Endometrial microvascular endothelial cells (primary cell): ENCODE measurements around the gene PRDM4. TPM values are rescaled to one million over a fixed set of nuclear protein-coding genes. Genes with fewer than 3 reads are reported as not detected.
"Not testable (repeated sequence)": the region's sequence is repeated elsewhere in the genome, so short reads cannot be mapped to it uniquely, and the experiment has no call there.

Experiments
- in situ Hi-C: cut with HindIII; loops from 2 replicates; pipeline ENCODE4 v1.10.0; 2017; ENCODE audit warnings: low sequenced_read_pairs, low pct_unique_long_range_greater_than_20kb; ENCODE audit errors: inconsistent ontology term
- total RNA-seq: library from RNA; depleted of rRNA; stranded (reverse); fragments of >200 nt; gene quantifications from one replicate; pipeline ENCODE4 v1.2.3, GENCODE V29; 2015; ENCODE audit errors: inconsistent ontology term

Gene PRDM4
- total RNA-seq, 1 donor from 2014 or later, result 35.1 TPM

GRCh38 chr12:107775093-107775721 lies 14.3 kb upstream of the PRDM4 start:
- in situ Hi-C loops, result no loop called here

- in situ Hi-C loops, result no loop called here
Measured at GRCh38 chr12:107774349-107775029, 13.6 kb upstream of the PRDM4 start, which contains the start of gene ASCL4. Gene ASCL4 (plus strand): TSS chr12:107774704. CDS start chr12:107775219, 515 bp downstream.

DNA sequence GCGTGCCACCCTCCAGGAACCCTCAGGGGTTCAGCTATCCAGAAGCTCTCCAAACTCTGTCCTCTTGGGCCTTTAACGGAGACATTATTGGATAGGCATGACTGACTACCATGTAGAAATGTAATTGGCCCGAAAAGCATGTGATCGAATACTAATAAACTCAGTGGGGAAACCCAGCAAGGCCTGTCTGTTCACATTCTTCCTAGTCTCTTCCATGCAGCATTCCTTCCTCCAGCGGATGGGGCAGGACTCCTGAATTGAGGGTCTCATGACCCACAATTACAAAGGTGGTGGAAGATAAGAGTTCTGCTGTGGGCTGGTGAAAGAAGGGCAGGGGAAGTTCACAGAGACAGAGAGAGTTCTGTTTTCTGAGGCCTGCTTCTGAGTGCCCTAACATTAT lies 6.5 kb upstream of the PRDM4 start:
- in situ Hi-C loops, result no loop called here

DNA sequence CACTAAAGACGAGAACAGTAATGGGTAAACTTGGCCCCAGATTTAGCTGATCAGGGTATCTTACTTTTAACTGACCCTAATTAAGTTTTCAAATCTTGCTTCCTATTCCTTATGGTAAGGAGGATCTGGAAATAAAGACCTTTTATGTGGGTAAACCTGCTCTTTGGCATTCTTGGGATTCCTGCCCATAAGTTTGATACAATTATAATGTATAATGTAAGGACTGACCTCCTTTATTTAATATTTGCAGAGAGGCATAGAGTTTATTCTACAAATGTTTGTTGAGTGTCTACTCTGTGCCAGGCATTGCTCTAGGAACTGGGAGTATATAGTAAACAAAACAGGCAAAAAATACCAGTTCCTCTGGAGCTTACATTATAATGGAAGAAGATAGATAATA lies 4.4 kb upstream of the PRDM4 start:
- in situ Hi-C loops, result no loop called here

GRCh38 chr12:107764626-107765025 lies 3.7 kb upstream of the PRDM4 start:
- in situ Hi-C loops, result no loop called here

DNA sequence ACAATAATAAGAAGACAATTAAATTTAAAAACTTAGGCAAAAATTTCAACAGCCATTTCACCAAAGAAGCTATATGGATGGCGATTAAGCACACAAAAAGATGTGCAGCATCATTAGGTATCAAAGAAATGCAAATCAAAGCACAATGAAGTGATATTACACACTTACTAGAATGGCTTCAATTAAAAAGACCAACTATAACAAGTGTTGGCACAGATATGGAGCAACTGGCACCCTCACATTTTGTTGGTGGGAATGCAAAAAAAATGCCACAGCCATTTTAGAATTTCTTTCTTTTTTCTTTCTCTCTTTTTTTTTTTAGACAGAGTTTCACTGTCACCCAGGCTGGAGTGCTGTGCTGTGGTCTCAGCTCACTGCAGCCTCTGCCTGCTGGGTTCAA lies 1.9 kb upstream of the PRDM4 start:
- in situ Hi-C loops, result no loop called here

- in situ Hi-C loops, result no loop called here
Measured at GRCh38 chr12:107761502-107761904, 566 bp upstream of the PRDM4 start.

DNA sequence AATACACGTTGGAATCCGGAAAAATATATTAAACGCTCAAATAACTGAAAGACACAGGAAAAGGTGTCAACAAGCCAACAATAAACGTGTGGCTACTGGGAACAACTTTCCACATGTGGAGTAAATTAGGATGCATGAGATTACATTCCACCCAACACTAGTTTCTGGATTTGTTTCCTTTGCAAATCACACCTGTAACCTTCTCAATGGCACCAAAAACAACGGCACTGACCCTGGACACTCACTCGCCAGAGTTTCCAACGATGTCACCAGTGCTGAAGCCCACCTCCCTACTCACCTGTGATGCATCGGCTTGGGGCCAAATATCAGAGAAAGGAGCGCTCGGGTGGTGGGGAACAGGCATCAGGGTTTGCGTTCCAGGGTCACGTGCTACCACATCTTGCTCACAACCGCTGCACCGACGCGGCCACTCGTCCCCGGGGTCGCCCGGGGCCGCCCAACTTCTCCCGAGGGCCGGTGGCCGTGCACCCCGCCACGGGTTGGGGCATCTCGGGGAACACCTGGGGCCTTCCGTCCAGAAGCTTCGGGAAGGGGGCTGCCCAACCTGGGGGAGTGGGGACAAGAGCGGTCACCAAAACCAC lies 629 bp downstream of the PRDM4 start:
- in situ Hi-C loops, result no loop called here

- in situ Hi-C loops, result no loop called here
Measured at GRCh38 chr12:107759410-107759809, 1.5 kb downstream of the PRDM4 start.

DNA sequence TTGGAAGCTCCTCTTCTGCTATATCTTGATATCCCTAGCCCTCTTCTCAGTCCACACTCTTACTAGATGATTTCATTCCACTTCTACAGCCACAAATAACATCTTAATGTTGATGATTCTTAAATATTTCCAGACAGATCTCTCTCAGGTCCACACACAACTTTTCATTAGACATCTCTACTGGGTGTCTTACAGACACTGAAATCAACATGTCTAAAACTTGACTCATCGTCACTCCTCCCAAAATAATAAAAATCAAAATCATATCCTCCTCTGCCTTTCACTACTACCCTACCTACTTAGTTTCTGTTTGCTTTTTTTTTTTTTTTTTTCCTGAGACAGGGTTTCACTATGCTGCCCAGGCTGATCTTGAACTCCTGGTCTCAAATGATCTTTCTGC lies 11.9 kb downstream of the PRDM4 start:
- in situ Hi-C loops, result no loop called here

DNA sequence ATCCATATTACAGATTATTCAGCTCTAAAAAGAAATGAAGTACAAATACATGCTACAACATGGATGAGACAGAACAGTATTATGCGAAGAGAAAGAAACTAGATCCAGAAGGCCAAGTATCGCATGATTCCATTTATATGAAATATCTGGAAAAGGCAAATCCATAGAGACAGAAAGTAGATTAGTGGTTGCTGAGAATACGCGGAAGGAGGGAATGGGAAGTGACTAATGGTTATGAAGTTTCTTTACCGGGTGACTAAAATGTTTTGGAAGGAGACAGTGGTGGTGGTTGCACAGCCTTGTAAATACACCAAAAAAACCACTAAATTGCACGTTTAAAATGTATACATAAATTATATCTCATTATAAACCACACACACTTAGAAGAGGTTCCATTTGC lies 12.5 kb downstream of the PRDM4 start:
- in situ Hi-C loops, result no loop called here

- in situ Hi-C loops, result no loop called here
Measured at GRCh38 chr12:107736914-107737313, 24.0 kb downstream of the PRDM4 start.

GRCh38 chr12:107735763-107736162 lies 25.2 kb downstream of the PRDM4 start:
- in situ Hi-C loops, result no loop called here

DNA sequence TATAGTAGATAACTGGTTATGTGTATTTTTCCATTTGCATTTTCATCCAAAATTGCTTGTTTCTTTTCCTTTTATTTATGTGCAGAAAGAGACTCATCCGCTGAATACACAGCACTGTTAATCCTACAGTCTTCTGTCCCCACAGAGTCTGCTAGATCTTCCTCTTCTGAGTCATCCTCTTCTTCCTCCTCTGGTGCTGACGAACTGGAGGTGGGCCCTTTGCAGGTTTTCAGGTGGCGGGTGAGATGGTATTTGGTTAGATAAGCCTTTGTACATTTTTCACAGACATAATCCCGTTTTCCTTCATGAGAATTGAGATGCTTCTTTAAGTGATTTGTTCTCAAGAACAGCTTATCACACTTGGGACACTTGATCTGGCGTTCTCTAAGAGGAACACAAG lies 26.8 kb downstream of the PRDM4 start:
- in situ Hi-C loops, result no loop called here

GRCh38 chr12:107732365-107732764 lies 28.6 kb downstream of the PRDM4 start:
- in situ Hi-C loops, result no loop called here

DNA sequence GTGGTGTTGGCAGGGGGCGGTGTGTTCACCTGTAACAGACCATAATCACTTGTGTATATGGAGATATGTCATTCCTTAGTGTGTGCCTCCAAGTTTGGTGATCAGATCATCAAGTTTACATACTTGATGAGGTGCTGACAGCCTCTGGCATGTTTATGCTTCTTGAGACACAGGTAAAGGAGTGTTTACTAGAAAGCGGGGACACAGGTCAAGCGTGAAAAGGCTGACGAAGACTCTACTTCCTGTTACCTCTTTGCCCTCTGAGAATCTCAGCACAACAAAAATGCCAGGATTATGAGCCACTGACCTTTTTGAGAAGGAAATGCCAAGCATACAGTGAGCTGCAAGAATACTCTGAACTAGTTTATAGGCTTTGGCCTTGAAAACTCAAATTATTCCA lies 29.6 kb downstream of the PRDM4 start:
- in situ Hi-C loops, result no loop called here

GRCh38 chr12:107730618-107731341 lies 30.2 kb downstream of the PRDM4 start:
- in situ Hi-C loops, result no loop called here

- in situ Hi-C loops, result not testable (repeated sequence)
Measured at GRCh38 chr12:107727742-107728141, 33.2 kb downstream of the PRDM4 start.

DNA sequence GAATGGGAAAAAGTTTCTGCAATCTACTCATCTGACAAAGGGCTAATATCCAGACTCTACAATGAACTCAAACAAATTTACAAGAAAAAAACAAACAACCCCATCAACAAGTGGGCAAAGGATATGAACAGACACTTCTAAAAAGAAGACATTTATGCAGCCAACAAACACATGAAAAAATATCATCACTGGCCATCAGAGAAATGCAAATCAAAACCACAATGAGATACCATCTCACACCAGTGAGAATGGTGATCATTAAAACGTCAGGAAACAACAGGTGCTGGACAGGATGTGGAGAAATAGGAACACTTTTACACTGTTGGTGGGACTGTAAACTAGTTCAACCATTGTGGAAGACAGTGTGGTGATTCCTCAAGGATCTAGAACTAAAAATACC lies 33.6 kb downstream of the PRDM4 start:
- in situ Hi-C loops, result not testable (repeated sequence)

DNA sequence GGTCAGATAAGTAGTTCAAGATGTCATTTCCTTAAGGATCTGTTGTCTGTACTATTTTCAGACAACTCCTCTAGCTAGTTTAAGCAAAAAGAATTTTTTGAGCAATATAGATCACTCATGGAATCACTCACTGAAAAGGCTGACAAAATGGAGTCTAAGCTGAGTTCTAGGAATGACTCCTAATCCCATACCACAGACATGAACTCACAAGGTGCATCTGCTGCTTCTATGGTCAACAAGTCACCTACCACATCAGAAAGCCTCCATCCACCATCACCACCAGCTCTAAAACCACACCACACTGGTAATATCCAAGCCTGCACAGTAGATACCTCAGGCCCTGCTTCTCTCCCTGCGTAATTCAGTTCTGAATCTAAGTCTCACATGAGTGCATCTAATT lies 42.3 kb downstream of the PRDM4 start:
- in situ Hi-C loops, result no loop called here
